Lower lobe of right lung (tissue), 2 donors: ENCODE results near the gene SLC1A7. TPM values are rescaled to one million over a fixed set of nuclear protein-coding genes. Genes with fewer than 3 reads are reported as not detected.

ENCODE experiments used
- ATAC-seq, 2 donors: fragments of 200-7000 bp; cut with Tn5 transposase; one replicate each; pipeline ENCODE4 v1.9.1; 2020 to 2022; ENCODE audit warnings: mild to moderate bottlenecking in 2 of 2, moderate library complexity in 2 of 2
- DNase-seq: peaks from one replicate; pipeline ENCODE4 v3.0.0-alpha.2; 2020
- H3K27ac ChIP-seq: fragments of 200-600 bp; one replicate; pipeline ENCODE4 v1.8.0; 2022
- H3K27me3 ChIP-seq: fragments of 200-600 bp; one replicate; pipeline ENCODE4 v1.8.0; 2022; ENCODE audit warnings: low read depth
- H3K36me3 ChIP-seq: fragments of 200-600 bp; one replicate; pipeline ENCODE4 v1.8.0; 2022; ENCODE audit warnings: mild to moderate bottlenecking
- H3K4me1 ChIP-seq: fragments of 200-600 bp; one replicate; pipeline ENCODE4 v1.8.0; 2022
- H3K4me3 ChIP-seq: fragments of 200-600 bp; one replicate; pipeline ENCODE4 v1.8.0; 2022; ENCODE audit warnings: mild to moderate bottlenecking
- H3K9me3 ChIP-seq: fragments of 200-600 bp; one replicate; pipeline ENCODE4 v1.8.0; 2022
- CTCF ChIP-seq: fragments of 200-600 bp; IDR thresholded peaks from one replicate; pipeline ENCODE4 v1.8.0; 2022; ENCODE audit warnings: antibody characterized with exemption, mild to moderate bottlenecking
- intact Hi-C: fragments of 100-400 bp; cut with DNase I; formaldehyde crosslinking; loops from one replicate; pipeline ENCODE4 v1.11.0; 2022
- total RNA-seq: library from RNA; stranded (reverse); fragmentation: NEBNext Ultra II Directional; extraction: Animal tissue kit (Norgen Biotek cat#: 25700); gene quantifications from one replicate; pipeline ENCODE4 v1.2.1, GENCODE V29; 2021
- donor health status: DM: no; HTN: yes; CAD: no; lungs with severe emphysema.

Gene SLC1A7
- total RNA-seq, 1 donor from 2014 or later = 0.68 TPM

- no peaks in the 10 kb centered on the region for H3K9me3 ChIP-seq
- ATAC-seq (peak in 1 of 2 donors; percentile 29), DNase-seq (no peak)
- H3K27ac ChIP-seq = no peak overlapping the region
- TF ChIP-seq CTCF = no peak
- H3K36me3 ChIP-seq = no peaks in the 10 kb centered on the region
- peaks cover 28% of the 10 kb centered on the region for H3K4me1 ChIP-seq
- H3K27me3 ChIP-seq = no peaks in the 10 kb centered on the region
- intact Hi-C loops = no loop called here
- no peak overlapping the region for H3K4me3 ChIP-seq
Measured at GRCh38 chr1:53121319-53122172, 20.9 kb downstream of the SLC1A7 start.

DNA sequence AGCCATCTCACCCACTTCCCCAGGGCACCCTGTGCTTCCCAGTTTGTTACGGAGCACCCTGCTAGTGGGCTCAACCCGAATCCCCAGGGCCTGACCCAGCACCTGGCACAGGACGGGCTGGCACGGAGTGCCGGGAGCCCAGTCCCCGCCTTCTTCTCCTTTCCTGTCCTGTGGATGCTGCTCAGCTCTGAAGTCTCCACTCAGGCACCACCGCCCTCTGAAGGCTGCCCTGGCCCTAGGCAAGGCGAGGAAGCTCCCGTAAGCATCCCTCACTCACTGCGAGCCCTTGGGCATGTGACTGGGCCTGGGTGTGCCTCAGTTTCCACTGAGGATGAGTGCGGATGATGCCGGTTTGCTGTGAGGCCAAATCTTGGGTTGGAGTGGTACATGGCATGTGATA, 21.8 kb downstream of the SLC1A7 start:
- H3K27me3 ChIP-seq = no peaks in the 10 kb centered on the region
- H3K36me3 ChIP-seq = no peaks in the 10 kb centered on the region
- no peak overlapping the region for H3K27ac ChIP-seq
- no peak for ATAC-seq
- intact Hi-C loops = no loop called here
- H3K4me1 ChIP-seq = peaks cover 28% of the 10 kb centered on the region
- no peak for DNase-seq
- H3K4me3 ChIP-seq = no peak overlapping the region
- TF ChIP-seq CTCF = no peak
- no peaks in the 10 kb centered on the region for H3K9me3 ChIP-seq

DNA sequence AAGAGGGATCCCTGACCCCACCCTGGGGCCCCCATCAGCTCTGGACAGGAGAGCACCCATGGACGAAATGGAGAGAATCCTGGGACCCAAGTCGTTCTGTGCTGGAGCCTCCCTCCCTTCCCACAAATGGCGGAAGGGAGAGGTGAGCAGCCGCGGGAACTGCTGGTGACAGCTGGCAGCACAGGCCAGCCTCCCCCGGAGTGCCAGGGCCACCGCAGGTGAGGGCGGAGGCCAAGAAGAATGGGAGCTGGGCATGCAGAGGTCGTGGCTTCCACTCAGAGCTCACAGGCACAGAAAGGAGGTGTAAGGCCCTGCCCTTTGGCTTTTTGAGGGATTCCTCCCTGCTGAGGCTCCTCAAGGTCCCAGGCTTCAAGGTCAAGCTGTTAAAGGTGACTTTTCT, 24.6 kb downstream of the SLC1A7 start:
- ATAC-seq (no peak), DNase-seq (no peak)
- no peak for TF ChIP-seq CTCF
- H3K4me3 ChIP-seq = no peak overlapping the region
- H3K4me1 ChIP-seq = peaks cover 9% of the 10 kb centered on the region
- H3K27ac ChIP-seq = no peak overlapping the region
- intact Hi-C loops = no loop called here
- no peaks in the 10 kb centered on the region for H3K27me3 ChIP-seq
- H3K9me3 ChIP-seq = no peaks in the 10 kb centered on the region
- no peaks in the 10 kb centered on the region for H3K36me3 ChIP-seq

DNA sequence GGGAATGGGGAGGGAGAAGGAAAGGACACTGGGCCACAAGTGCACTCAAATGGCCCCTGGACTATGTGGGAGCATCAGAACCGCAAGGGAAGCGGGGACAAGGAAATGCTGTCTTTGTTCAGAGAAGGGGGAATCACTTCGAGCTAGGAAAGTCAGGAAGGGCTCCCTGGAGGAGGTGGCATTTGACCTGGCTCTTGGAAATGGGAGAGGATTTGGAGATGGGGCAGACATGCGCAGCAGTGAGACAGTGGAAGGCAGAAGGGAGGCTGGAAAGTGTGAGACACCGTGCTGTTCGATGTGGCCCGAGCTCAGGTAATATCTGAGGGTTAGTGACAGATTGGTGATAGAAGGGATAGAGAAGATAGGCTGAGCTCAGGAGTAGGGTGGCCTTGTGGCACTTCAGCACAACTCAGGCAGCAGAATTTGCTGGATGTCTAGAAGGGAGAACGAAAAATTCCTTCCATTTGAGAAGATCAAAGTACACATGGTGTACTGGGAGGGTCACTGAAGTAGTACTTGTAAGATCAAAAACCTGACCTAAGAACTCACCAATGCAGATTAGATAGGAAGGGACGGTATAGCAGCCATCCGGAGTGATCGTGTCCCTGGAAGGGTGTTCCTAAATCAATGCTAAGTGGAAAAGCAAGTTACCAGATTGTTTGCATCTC, 25.4 kb downstream of the SLC1A7 start:
- Histone ChIP-seq H3K9me3 (peaks cover 3% of the 10 kb centered on the region), H3K36me3 (no peaks in the 10 kb centered on the region), H3K27me3 (no peaks in the 10 kb centered on the region), H3K4me3 (no peak overlapping the region), H3K4me1 (peaks cover 1% of the 10 kb centered on the region), H3K27ac (no peak overlapping the region)
- ATAC-seq = no peak
- no peak for TF ChIP-seq CTCF
- intact Hi-C loops = no loop called here
- DNase-seq = no peak

GRCh38 chr1:53116307-53116810, 26.1 kb downstream of the SLC1A7 start:
- TF ChIP-seq CTCF = no peak
- peaks cover 5% of the 10 kb centered on the region for H3K9me3 ChIP-seq
- no peak for ATAC-seq
- H3K27me3 ChIP-seq = no peaks in the 10 kb centered on the region
- no peak overlapping the region for H3K4me3 ChIP-seq
- H3K36me3 ChIP-seq = no peaks in the 10 kb centered on the region
- intact Hi-C loops = no loop called here
- DNase-seq = no peak
- no peak overlapping the region for H3K27ac ChIP-seq
- no peaks in the 10 kb centered on the region for H3K4me1 ChIP-seq
